Small intestine (tissue), 7 donors: ENCODE measurements around the gene EYS. TPM values are rescaled to one million over a fixed set of nuclear protein-coding genes. Genes with fewer than 3 reads are reported as not detected.

Experiments used
- DNase-seq, 2 donors: peaks; one replicate each; pipeline versions ENCODE4 v3.0.0 to v3.0.0-alpha.2; 2013
- FAIRE-seq: peaks from 2 replicates; lab custom pipeline; 2012; peaks lifted over from hg19 to GRCh38; lab: Jason Lieb, UNC
- H3K27ac ChIP-seq, 3 donors: one replicate each; pipeline ENCODE4 v1.5.1; 2013; ENCODE audit warnings: low read length in 2 of 3, mild to moderate bottlenecking in 2 of 3, control low read depth in 1 of 3, inconsistent platforms in 1 of 3, low read depth in 1 of 3, moderate library complexity in 1 of 3
- H3K27me3 ChIP-seq, 3 donors: one replicate each; pipeline ENCODE4 v1.6.1; 2013; ENCODE audit warnings: low read length in 3 of 3, inconsistent platforms in 1 of 3; ENCODE audit not compliant: control insufficient read depth in 3 of 3, insufficient read depth in 3 of 3
- H3K36me3 ChIP-seq, 3 donors: one replicate each; pipeline ENCODE4 v1.6.1; 2013; ENCODE audit warnings: low read length in 3 of 3, inconsistent platforms in 1 of 3, low read depth in 1 of 3, mild to moderate bottlenecking in 1 of 3, moderate library complexity in 1 of 3; ENCODE audit not compliant: control insufficient read depth in 3 of 3, insufficient read depth in 2 of 3
- H3K4me1 ChIP-seq, 3 donors: one replicate each; pipeline ENCODE4 v1.6.1; 2013; ENCODE audit warnings: low read length in 2 of 3, inconsistent platforms in 1 of 3, low read depth in 1 of 3, mild to moderate bottlenecking in 1 of 3, moderate library complexity in 1 of 3; ENCODE audit not compliant: control insufficient read depth in 3 of 3, insufficient read depth in 2 of 3
- H3K4me3 ChIP-seq, 3 donors: one replicate each; pipeline ENCODE4 v1.5.1; 2013; ENCODE audit warnings: low read length in 3 of 3, control low read depth in 1 of 3, inconsistent platforms in 1 of 3, low read depth in 1 of 3, mild to moderate bottlenecking in 1 of 3, moderate library complexity in 1 of 3
- H3K9me3 ChIP-seq, 2 donors: one replicate each; pipeline ENCODE4 v1.6.1; 2013; ENCODE audit warnings: low read depth in 1 of 2, low read length in 1 of 2; ENCODE audit not compliant: control insufficient read depth in 2 of 2, insufficient read depth in 1 of 2
- WGBS, 3 donors: extraction: QIAGEN DNeasy Blood & Tissue Kit; methylation state at CpG; one replicate each; pipeline ENCODE4 v1.1.7; 2013; 5-methylcytosine and 5-hydroxymethylcytosine counted together
- polyA plus RNA-seq, 4 donors: library from polyadenylated mRNA; stranded (reverse) in 3 of 4; unstranded in 1 of 4; fragments of 200-250 nt in 3 of 4; fragments of 120-200 nt in 1 of 4; gene quantifications; one replicate each; pipeline versions ENCODE4 v1.2.1 to v1.2.3, GENCODE V29; 2013
- donor health status: healthy with polysubstance abuse.
- donor health status: control.
- donor health status: control.
- donor health status: Bipolar disorder and iron deficiency.
- donor health status: healthy.

EYS gene
- polyA plus RNA-seq, 4 donors, result 0.78 TPM; not detected in 3

GRCh38 chr6:64266351-64266821 lies 1440.6 kb downstream of the EYS start:
- FAIRE-seq (no peak), DNase-seq (no peak)
- H3K4me1 ChIP-seq, result no peaks in the 10 kb centered on the region
- H3K4me3 ChIP-seq, result no peak overlapping the region
- H3K27me3 ChIP-seq, result no peaks in the 10 kb centered on the region
- WGBS, 3 donors, result 56 to 59% (median 57%) methylated on average over 2 of the region's 2 CpGs
- no peaks in the 10 kb centered on the region for H3K36me3 ChIP-seq
- no peak overlapping the region for H3K27ac ChIP-seq
- H3K9me3 ChIP-seq, result no peaks in the 10 kb centered on the region

- WGBS, 3 donors, result 91 to 100% (median 93%) methylated on average over 1 of the region's 1 CpG
- no peak for FAIRE-seq
- H3K36me3 ChIP-seq, result no peaks in the 10 kb centered on the region
- peaks cover 0 to 7% (median 0%) of the 10 kb centered on the region in 3 donors for H3K4me1 ChIP-seq
- H3K27me3 ChIP-seq, result no peaks in the 10 kb centered on the region
- no peak for DNase-seq
- H3K9me3 ChIP-seq, result no peaks in the 10 kb centered on the region
- H3K27ac ChIP-seq, result no peak overlapping the region
- H3K4me3 ChIP-seq, result no peak overlapping the region
Observed at GRCh38 chr6:64263778-64264177, 1443.2 kb downstream of the EYS start.

- Histone ChIP-seq H3K27me3 (no peaks in the 10 kb centered on the region), H3K36me3 (no peaks in the 10 kb centered on the region), H3K4me1 (peaks cover 0 to 13% (median 0%) of the 10 kb centered on the region in 3 donors), H3K27ac (no peak overlapping the region), H3K4me3 (no peak overlapping the region), H3K9me3 (no peaks in the 10 kb centered on the region)
- 59 to 64% (median 59%) methylated on average over 4 of the region's 4 CpGs for WGBS, 3 donors
- FAIRE-seq (no peak), DNase-seq (no peak)
Observed at GRCh38 chr6:64259372-64259771, 1447.7 kb downstream of the EYS start.

- WGBS, 3 donors, result 22 to 37% (median 23%) methylated on average over 2 of the region's 2 CpGs
- no peaks in the 10 kb centered on the region for H3K27me3 ChIP-seq
- no peaks in the 10 kb centered on the region for H3K36me3 ChIP-seq
- no peak overlapping the region for H3K27ac ChIP-seq
- H3K9me3 ChIP-seq, result no peaks in the 10 kb centered on the region
- peak in 1 of 2 donors; percentile 49 for DNase-seq
- H3K4me3 ChIP-seq, result no peak overlapping the region
- peaks cover 0 to 13% (median 0%) of the 10 kb centered on the region in 3 donors for H3K4me1 ChIP-seq
- no peak for FAIRE-seq
Observed at GRCh38 chr6:64258752-64259151, 1448.3 kb downstream of the EYS start.

GRCh38 chr6:64258302-64258701 lies 1448.7 kb downstream of the EYS start:
- Histone ChIP-seq H3K36me3 (no peaks in the 10 kb centered on the region), H3K27ac (no peak overlapping the region), H3K9me3 (no peaks in the 10 kb centered on the region), H3K27me3 (no peaks in the 10 kb centered on the region), H3K4me3 (no peak overlapping the region), H3K4me1 (peaks cover 0 to 13% (median 0%) of the 10 kb centered on the region in 3 donors)
- WGBS, 3 donors, result 13 to 51% (median 43%) methylated on average over 1 of the region's 1 CpG
- peak in 1 of 2 donors; percentile 24 for DNase-seq
- FAIRE-seq, result no peak

GRCh38 chr6:64257586-64257985 lies 1449.4 kb downstream of the EYS start:
- H3K4me1 ChIP-seq, result peaks cover 0 to 13% (median 0%) of the 10 kb centered on the region in 3 donors
- no peaks in the 10 kb centered on the region for H3K36me3 ChIP-seq
- H3K9me3 ChIP-seq, result no peaks in the 10 kb centered on the region
- H3K27me3 ChIP-seq, result no peaks in the 10 kb centered on the region
- no peak overlapping the region for H3K4me3 ChIP-seq
- FAIRE-seq (no peak), DNase-seq (no peak)
- WGBS, 3 donors, result 26 to 29% (median 27%) methylated on average over 3 of the region's 3 CpGs
- H3K27ac ChIP-seq, result no peak overlapping the region

- H3K27me3 ChIP-seq, result no peaks in the 10 kb centered on the region
- no peaks in the 10 kb centered on the region for H3K36me3 ChIP-seq
- no peak for FAIRE-seq
- DNase-seq, result no peak
- no peak overlapping the region for H3K4me3 ChIP-seq
- H3K27ac ChIP-seq, result no peak overlapping the region
- peaks cover 0 to 13% (median 0%) of the 10 kb centered on the region in 3 donors for H3K4me1 ChIP-seq
- H3K9me3 ChIP-seq, result no peaks in the 10 kb centered on the region
- 41 to 65% (median 42%) methylated on average over 3 of the region's 3 CpGs for WGBS, 3 donors
Observed at GRCh38 chr6:64256483-64256882, 1450.5 kb downstream of the EYS start.

GRCh38 chr6:64255000-64255399 lies 1452.0 kb downstream of the EYS start:
- no peak overlapping the region for H3K4me3 ChIP-seq

GRCh38 chr6:64254558-64254957 lies 1452.5 kb downstream of the EYS start:
- Histone ChIP-seq H3K9me3 (no peaks in the 10 kb centered on the region), H3K27me3 (no peaks in the 10 kb centered on the region), H3K4me1 (peaks cover 0 to 13% (median 0%) of the 10 kb centered on the region in 3 donors), H3K4me3 (no peak overlapping the region), H3K36me3 (no peaks in the 10 kb centered on the region), H3K27ac (no peak overlapping the region)
- no peak for DNase-seq
- no peak for FAIRE-seq
- 50 to 61% (median 59%) methylated on average over 3 of the region's 3 CpGs for WGBS, 3 donors

More at GRCh38 chr6:64255000-64255399, 1452.0 kb downstream of the EYS start:
- Histone ChIP-seq H3K27me3 (no peaks in the 10 kb centered on the region), H3K27ac (no peak overlapping the region), H3K36me3 (no peaks in the 10 kb centered on the region), H3K4me1 (peaks cover 0 to 13% (median 0%) of the 10 kb centered on the region in 3 donors), H3K9me3 (no peaks in the 10 kb centered on the region)
- FAIRE-seq (no peak), DNase-seq (no peak)
- 61 to 71% (median 71%) methylated on average over 1 of the region's 1 CpG for WGBS, 3 donors
